Lower lobe of right lung (tissue), 2 donors: ENCODE data around the gene REEP3. TPM values are rescaled to one million over a fixed set of nuclear protein-coding genes. Genes with fewer than 3 reads are reported as not detected.

Experiments used
- ATAC-seq, 2 donors: fragments of 200-7000 bp; cut with Tn5 transposase; one replicate each; pipeline ENCODE4 v1.9.1; 2020 to 2022; ENCODE audit warnings: mild to moderate bottlenecking in 2 of 2, moderate library complexity in 2 of 2
- DNase-seq: peaks from one replicate; pipeline ENCODE4 v3.0.0-alpha.2; 2020
- H3K27ac ChIP-seq: fragments of 200-600 bp; one replicate; pipeline ENCODE4 v1.8.0; 2022
- H3K27me3 ChIP-seq: fragments of 200-600 bp; one replicate; pipeline ENCODE4 v1.8.0; 2022; ENCODE audit warnings: low read depth
- H3K36me3 ChIP-seq: fragments of 200-600 bp; one replicate; pipeline ENCODE4 v1.8.0; 2022; ENCODE audit warnings: mild to moderate bottlenecking
- H3K4me1 ChIP-seq: fragments of 200-600 bp; one replicate; pipeline ENCODE4 v1.8.0; 2022
- H3K4me3 ChIP-seq: fragments of 200-600 bp; one replicate; pipeline ENCODE4 v1.8.0; 2022; ENCODE audit warnings: mild to moderate bottlenecking
- H3K9me3 ChIP-seq: fragments of 200-600 bp; one replicate; pipeline ENCODE4 v1.8.0; 2022
- CTCF ChIP-seq: fragments of 200-600 bp; IDR thresholded peaks from one replicate; pipeline ENCODE4 v1.8.0; 2022; ENCODE audit warnings: antibody characterized with exemption, mild to moderate bottlenecking
- intact Hi-C: fragments of 100-400 bp; cut with DNase I; formaldehyde crosslinking; loops from one replicate; pipeline ENCODE4 v1.11.0; 2022
- total RNA-seq: library from RNA; stranded (reverse); fragmentation: NEBNext Ultra II Directional; extraction: Animal tissue kit (Norgen Biotek cat#: 25700); gene quantifications from one replicate; pipeline ENCODE4 v1.2.1, GENCODE V29; 2021
- donor health status: DM: no; HTN: yes; CAD: no; lungs with severe emphysema.

REEP3 gene
- total RNA-seq, 1 donor from 2014 or later: 50.9 TPM

- no peak for DNase-seq
Observed at GRCh38 chr10:63522277-63522687, 1.1 kb downstream of the REEP3 start.

GRCh38 chr10:63522995-63523394, 1.8 kb downstream of the REEP3 start:
- Histone ChIP-seq H3K36me3 (no peaks in the 10 kb centered on the region), H3K4me3 (no peak overlapping the region), H3K4me1 (peaks cover 36% of the 10 kb centered on the region), H3K27ac (peak overlapping the region; percentile 98), H3K27me3 (no peaks in the 10 kb centered on the region), H3K9me3 (no peaks in the 10 kb centered on the region)
- no peak for DNase-seq
- no peak for ATAC-seq
- intact Hi-C loops: no loop called here
- TF ChIP-seq CTCF: no peak

More at GRCh38 chr10:63522277-63522687, 1.1 kb downstream of the REEP3 start:
- intact Hi-C loops: no loop called here
- Histone ChIP-seq H3K27me3 (no peaks in the 10 kb centered on the region), H3K36me3 (no peaks in the 10 kb centered on the region), H3K4me1 (peaks cover 42% of the 10 kb centered on the region), H3K9me3 (no peaks in the 10 kb centered on the region), H3K4me3 (peak overlapping the region; percentile 81), H3K27ac (peak overlapping the region; percentile 98)
- TF ChIP-seq CTCF: no peak
- peak in 1 of 2 donors; percentile 36 for ATAC-seq

GRCh38 chr10:63525021-63525420, 3.8 kb downstream of the REEP3 start:
- intact Hi-C loops: no loop called here
- DNase-seq (no peak), ATAC-seq (no peak)
- Histone ChIP-seq H3K27ac (no peak overlapping the region), H3K27me3 (no peaks in the 10 kb centered on the region), H3K36me3 (no peaks in the 10 kb centered on the region), H3K9me3 (no peaks in the 10 kb centered on the region), H3K4me3 (no peak overlapping the region), H3K4me1 (peaks cover 27% of the 10 kb centered on the region)
- no peak for TF ChIP-seq CTCF

GRCh38 chr10:63527401-63527800, 6.2 kb downstream of the REEP3 start:
- no peaks in the 10 kb centered on the region for H3K36me3 ChIP-seq
- TF ChIP-seq CTCF: no peak
- no peak overlapping the region for H3K27ac ChIP-seq
- DNase-seq (no peak), ATAC-seq (no peak)
- no peak overlapping the region for H3K4me3 ChIP-seq
- peaks cover 14% of the 10 kb centered on the region for H3K4me1 ChIP-seq
- H3K27me3 ChIP-seq: no peaks in the 10 kb centered on the region
- H3K9me3 ChIP-seq: no peaks in the 10 kb centered on the region
- intact Hi-C loops: no loop called here

GRCh38 chr10:63528084-63528744, 7.0 kb downstream of the REEP3 start:
- H3K4me3 ChIP-seq: no peak overlapping the region
- no peak overlapping the region for H3K27ac ChIP-seq
- peaks cover 6% of the 10 kb centered on the region for H3K4me1 ChIP-seq
- DNase-seq (no peak), ATAC-seq (no peak)
- H3K9me3 ChIP-seq: no peaks in the 10 kb centered on the region
- TF ChIP-seq CTCF: no peak
- intact Hi-C loops: no loop called here
- H3K27me3 ChIP-seq: no peaks in the 10 kb centered on the region
- no peaks in the 10 kb centered on the region for H3K36me3 ChIP-seq
